SK-N-SH treated with all-trans-retinoic acid at 6 μM for 48 hours (cell line): ENCODE data around the gene UBE2V1.
"Not testable (repeated sequence)": the region's sequence is repeated elsewhere in the genome, so short reads cannot be mapped to it uniquely, and the experiment has no call there.

Experiments
- ATAC-seq: fragments of 200-7000 bp; cut with Tn5 transposase; 3 replicates; pipeline ENCODE4 v1.9.1; 2020; ENCODE audit warnings: mild to moderate bottlenecking, moderate library complexity
- BACH2 ChIP-seq: fragments of 250-450 bp; sonication (Bioruptor Pico); IDR thresholded peaks from 2 replicates; pipeline ENCODE4 v1.9.0; 2021; ENCODE audit warnings: mild to moderate bottlenecking, borderline replicate concordance
- CSDC2 ChIP-seq: fragments of 250-450 bp; sonication (Bioruptor Pico); IDR thresholded peaks from 2 replicates; pipeline ENCODE4 v1.5.0; 2020; ENCODE audit warnings: mild to moderate bottlenecking, moderate library complexity
- CSRNP3 ChIP-seq: fragments of 250-450 bp; sonication (Bioruptor Pico); IDR thresholded peaks from 2 replicates; pipeline ENCODE4 v1.5.1; 2021; ENCODE audit warnings: mild to moderate bottlenecking, moderate library complexity
- ESRRG ChIP-seq: fragments of 250-450 bp; sonication (Bioruptor Pico); IDR thresholded peaks from 2 replicates; pipeline ENCODE4 v1.6.1; 2021; ENCODE audit warnings: mild to moderate bottlenecking
- ISL1 ChIP-seq: fragments of 250-450 bp; sonication (Bioruptor Pico); IDR thresholded peaks from 2 replicates; pipeline ENCODE4 v2.1.2; 2022; ENCODE audit warnings: mild to moderate bottlenecking, moderate library complexity
- PATZ1 ChIP-seq: fragments of 250-450 bp; sonication (Bioruptor Pico); IDR thresholded peaks from 2 replicates; pipeline ENCODE4 v1.8.0; 2020; ENCODE audit warnings: mild to moderate bottlenecking, moderate library complexity, borderline replicate concordance
- POU6F1 ChIP-seq: fragments of 250-450 bp; sonication (Bioruptor Pico); IDR thresholded peaks from 2 replicates; pipeline ENCODE4 v1.8.0; 2021; ENCODE audit warnings: low read depth, mild to moderate bottlenecking, moderate library complexity, borderline replicate concordance
- PPARA ChIP-seq: fragments of 250-450 bp; sonication (Bioruptor Pico); IDR thresholded peaks from 2 replicates; pipeline ENCODE4 v1.5.0; 2020; ENCODE audit warnings: mild to moderate bottlenecking, borderline replicate concordance
- RARB ChIP-seq: fragments of 250-450 bp; sonication (Bioruptor Pico); IDR thresholded peaks from 2 replicates; pipeline ENCODE4 v1.8.0; 2021; ENCODE audit warnings: mild to moderate bottlenecking, moderate library complexity
- SNAI2 ChIP-seq: fragments of 250-450 bp; sonication (Bioruptor Pico); IDR thresholded peaks from 2 replicates; pipeline ENCODE4 v1.5.0; 2020; ENCODE audit warnings: mild to moderate bottlenecking, moderate library complexity
- TCF4 ChIP-seq: fragments of 250-450 bp; sonication (Bioruptor Pico); IDR thresholded peaks from 2 replicates; pipeline ENCODE4 v1.8.0; 2021; ENCODE audit warnings: mild to moderate bottlenecking, moderate library complexity, borderline replicate concordance
- TOX ChIP-seq: fragments of 250-450 bp; sonication (Bioruptor Pico); IDR thresholded peaks from 2 replicates; pipeline ENCODE4 v1.8.0; 2021; ENCODE audit warnings: mild to moderate bottlenecking, moderate library complexity, borderline replicate concordance
- TSHZ2 ChIP-seq: fragments of 250-450 bp; sonication (Bioruptor Pico); IDR thresholded peaks from 2 replicates; pipeline ENCODE4 v1.5.0; 2020; ENCODE audit warnings: mild to moderate bottlenecking, moderate library complexity
- ZC3H10 ChIP-seq: fragments of 250-450 bp; sonication (Bioruptor Pico); IDR thresholded peaks from 2 replicates; pipeline ENCODE4 v1.5.1; 2021; ENCODE audit warnings: mild to moderate bottlenecking, moderate library complexity
- ZFP3 ChIP-seq: fragments of 250-450 bp; sonication (Bioruptor Pico); IDR thresholded peaks from 2 replicates; pipeline ENCODE4 v1.5.0; 2020; ENCODE audit warnings: mild to moderate bottlenecking, moderate library complexity
- ZFP30 ChIP-seq: fragments of 450-650 bp; formaldehyde crosslinking; IDR thresholded peaks from 2 replicates; pipeline ENCODE4 v1.5.0; 2022; ENCODE audit warnings: mild to moderate bottlenecking, moderate library complexity
- ZNF565 ChIP-seq: fragments of 450-650 bp; formaldehyde crosslinking; conservative IDR thresholded peaks from 2 replicates; pipeline ENCODE4 v1.5.0; 2020; ENCODE audit warnings: low read depth, mild to moderate bottlenecking, moderate library complexity
- ZNF70 ChIP-seq: fragments of 450-650 bp; formaldehyde crosslinking; IDR thresholded peaks from 2 replicates; pipeline ENCODE4 v1.5.0; 2020; ENCODE audit warnings: mild to moderate bottlenecking, moderate library complexity
- ZNF8 ChIP-seq: fragments of 450-650 bp; formaldehyde crosslinking; IDR thresholded peaks from 2 replicates; pipeline ENCODE4 v1.5.0; 2020; ENCODE audit warnings: mild to moderate bottlenecking, moderate library complexity

UBE2V1 gene

GRCh38 chr20:50136822-50137599 is 24.1 kb upstream of the UBE2V1 start:
- no peak for TF ChIP-seq PPARA (CRISPR knock-in tag)
- TF ChIP-seq BACH2: no peak
- TF ChIP-seq ESRRG (CRISPR knock-in tag): no peak
- no peak for TF ChIP-seq ZFP30 (CRISPR knock-in tag)
- TF ChIP-seq ZNF565 (CRISPR knock-in tag): no peak
- TF ChIP-seq TSHZ2 (CRISPR knock-in tag): no peak
- no peak for TF ChIP-seq ZFP3 (CRISPR knock-in tag)
- TF ChIP-seq CSRNP3 (CRISPR knock-in tag): no peak
- no peak for TF ChIP-seq ZNF8
- TF ChIP-seq ZC3H10 (CRISPR knock-in tag): no peak
- no peak for TF ChIP-seq TOX (CRISPR knock-in tag)
- no peak for TF ChIP-seq CSDC2 (CRISPR knock-in tag)
- TF ChIP-seq POU6F1: no peak
- no peak for TF ChIP-seq PATZ1 (CRISPR knock-in tag)
- no peak for TF ChIP-seq ISL1 (CRISPR knock-in tag)
- TF ChIP-seq TCF4 (CRISPR knock-in tag): no peak
- no peak for ATAC-seq

GRCh38 chr20:50135157-50135556 is 22.2 kb upstream of the UBE2V1 start:
- ATAC-seq: not testable (repeated sequence)

GRCh38 chr20:50133474-50134217 is 20.7 kb upstream of the UBE2V1 start:
- no peak for TF ChIP-seq ESRRG (CRISPR knock-in tag)
- TF ChIP-seq ZFP3 (CRISPR knock-in tag): no peak
- no peak for TF ChIP-seq POU6F1
- no peak for TF ChIP-seq CSRNP3 (CRISPR knock-in tag)
- TF ChIP-seq ZNF70: no peak
- TF ChIP-seq ISL1 (CRISPR knock-in tag): no peak
- no peak for TF ChIP-seq RARB (CRISPR knock-in tag)
- TF ChIP-seq CSDC2 (CRISPR knock-in tag): no peak
- TF ChIP-seq ZNF565 (CRISPR knock-in tag): no peak
- no peak for TF ChIP-seq TOX (CRISPR knock-in tag)
- TF ChIP-seq SNAI2 (CRISPR knock-in tag): no peak
- TF ChIP-seq TCF4 (CRISPR knock-in tag): no peak
- TF ChIP-seq, all 23 proteins: peak for 0
- ATAC-seq: no peak; the same call in 2 of the 3 replicates
